ENCODE data around the gene TRMT2A. TPM values are rescaled to one million over a fixed set of nuclear protein-coding genes. Genes with fewer than 3 reads are reported as not detected.

TRMT2A gene
- total RNA-seq, 2 experiments from 2014 or later = 79.3 to 84.2 TPM

DNA sequence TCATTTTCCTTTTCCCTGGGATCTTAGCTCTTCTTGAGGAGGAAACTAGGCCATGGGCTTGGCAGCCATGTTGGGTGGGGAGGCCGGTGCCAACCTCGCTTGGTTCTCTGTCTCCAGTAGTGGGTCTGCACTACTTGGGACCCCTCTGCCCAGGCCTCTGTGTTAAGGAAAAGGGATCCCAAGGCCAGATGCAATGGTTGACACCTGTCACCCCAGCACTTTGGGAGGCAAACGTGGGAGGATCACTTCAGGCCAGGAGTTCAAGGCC, 12.7 kb upstream of the TRMT2A start:
- DNase-seq (no peak), ATAC-seq (ENCODE audit: poor library complexity) (no peak)
- Mint-ChIP-seq H3K36me3 (ENCODE audit: low read depth) (peaks cover 25% of the 10 kb centered on the region), H3K4me3 (peak overlapping the region; percentile 85), H3K9me3 (no peaks in the 10 kb centered on the region), H3K4me1 (ENCODE audit: low read depth) (peaks cover 28% of the 10 kb centered on the region), H3K27ac (peak overlapping the region; percentile 79), H3K27me3 (no peaks in the 10 kb centered on the region)
- TF ChIP-seq, protein P1, sequence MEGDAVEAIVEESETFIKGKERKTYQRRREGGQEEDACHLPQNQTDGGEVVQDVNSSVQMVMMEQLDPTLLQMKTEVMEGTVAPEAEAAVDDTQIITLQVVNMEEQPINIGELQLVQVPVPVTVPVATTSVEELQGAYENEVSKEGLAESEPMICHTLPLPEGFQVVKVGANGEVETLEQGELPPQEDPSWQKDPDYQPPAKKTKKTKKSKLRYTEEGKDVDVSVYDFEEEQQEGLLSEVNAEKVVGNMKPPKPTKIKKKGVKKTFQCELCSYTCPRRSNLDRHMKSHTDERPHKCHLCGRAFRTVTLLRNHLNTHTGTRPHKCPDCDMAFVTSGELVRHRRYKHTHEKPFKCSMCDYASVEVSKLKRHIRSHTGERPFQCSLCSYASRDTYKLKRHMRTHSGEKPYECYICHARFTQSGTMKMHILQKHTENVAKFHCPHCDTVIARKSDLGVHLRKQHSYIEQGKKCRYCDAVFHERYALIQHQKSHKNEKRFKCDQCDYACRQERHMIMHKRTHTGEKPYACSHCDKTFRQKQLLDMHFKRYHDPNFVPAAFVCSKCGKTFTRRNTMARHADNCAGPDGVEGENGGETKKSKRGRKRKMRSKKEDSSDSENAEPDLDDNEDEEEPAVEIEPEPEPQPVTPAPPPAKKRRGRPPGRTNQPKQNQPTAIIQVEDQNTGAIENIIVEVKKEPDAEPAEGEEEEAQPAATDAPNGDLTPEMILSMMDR (IDR thresholded peaks at IDR 0.05) = no peak
- no peaks in the 10 kb centered on the region for H3K9me3 ChIP-seq (ENCODE audit: control insufficient read depth in 1 of 2, insufficient read depth in 1 of 2, low read length in 2 of 2)
- H3K27ac ChIP-seq (ENCODE audit: low read depth in 1 of 2, low read length in 2 of 2) = no peak overlapping the region
- ChIA-PET POLR2A (interaction anchor here (1.0 to 1.7 kb wide), 3 partner anchors 12 to 159 kb away, joined by 4 to 11 read pairs (median 6); partner anchors contain the start of genes TANGO2 and TRMT2A), CTCF (interaction anchor here (0.6 to 2.8 kb wide), 8 partner anchors 12 to 399 kb away, joined by 3 to 22 read pairs (median 4); partner anchors contain the start of genes RANBP1 and TRMT2A)
- intact Hi-C loops (cut with DNase I, micrococcal nuclease) = loop anchor here (1.0 to 5.0 kb wide), 3 partner anchors 49 to 159 kb away; partner anchors contain the start of gene DGCR8 (in 1 of the 2)
- H3K4me1 ChIP-seq (ENCODE audit: insufficient read depth, low read length) = peaks cover 48% of the 10 kb centered on the region
- H3K36me3 ChIP-seq (ENCODE audit: insufficient read depth, low read length) = peaks cover 21% of the 10 kb centered on the region
- no peaks in the 10 kb centered on the region for H3K27me3 ChIP-seq (ENCODE audit: control insufficient read depth in 1 of 2, insufficient read depth in 2 of 2, low read length in 2 of 2)
- H3K4me3 ChIP-seq (ENCODE audit: low read length) = no peak overlapping the region

DNA sequence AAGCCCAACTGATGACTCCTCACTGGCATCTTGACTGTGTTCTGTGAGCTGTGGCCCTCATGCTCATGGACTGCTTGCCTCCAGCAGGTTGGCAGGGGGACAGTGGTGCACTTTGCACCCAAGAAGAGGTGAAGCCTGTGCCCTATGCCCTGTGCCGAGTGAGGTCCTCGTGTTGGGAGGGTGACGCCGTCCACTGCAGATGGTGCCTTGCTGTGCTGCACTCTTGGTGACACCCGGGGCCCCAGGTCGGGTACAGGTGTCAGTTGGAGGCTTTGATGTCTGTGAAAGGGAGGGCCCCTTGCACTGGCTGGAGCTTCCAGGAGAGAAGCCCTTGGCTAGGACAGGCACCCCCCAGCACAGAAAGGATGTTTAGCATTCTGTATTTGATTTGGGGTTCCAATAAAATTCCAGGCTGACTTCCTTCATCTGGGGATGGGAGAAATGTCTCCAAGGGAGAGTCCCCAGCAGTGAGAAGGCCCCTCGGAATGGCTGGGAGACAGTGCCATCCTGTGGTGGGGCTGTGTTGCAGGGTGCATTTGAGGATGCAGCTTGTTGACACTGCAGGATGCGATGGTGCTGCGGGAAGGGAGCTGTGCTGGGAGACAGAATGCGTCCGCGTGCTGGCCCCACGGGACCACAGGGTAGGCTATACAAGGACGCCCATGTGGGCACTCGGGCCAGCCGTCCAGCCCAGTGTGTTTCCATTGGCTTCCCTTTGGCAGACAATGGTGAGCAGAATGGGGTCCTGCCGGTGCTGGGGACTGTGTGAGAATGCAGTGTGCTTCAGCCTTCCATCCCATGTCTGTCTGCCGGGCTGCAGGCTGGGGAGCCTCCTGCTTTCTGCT, 12.1 kb upstream of the TRMT2A start:
- Histone ChIP-seq H3K4me3 (ENCODE audit: low read length) (no peak overlapping the region), H3K27ac (ENCODE audit: low read depth in 1 of 2, low read length in 2 of 2) (peak overlapping the region in 1 of 2 donors; percentile 44), H3K36me3 (ENCODE audit: insufficient read depth, low read length) (peaks cover 24% of the 10 kb centered on the region), H3K4me1 (ENCODE audit: insufficient read depth, low read length) (peaks cover 43% of the 10 kb centered on the region), H3K27me3 (ENCODE audit: control insufficient read depth in 1 of 2, insufficient read depth in 2 of 2, low read length in 2 of 2) (no peaks in the 10 kb centered on the region), H3K9me3 (ENCODE audit: control insufficient read depth in 1 of 2, insufficient read depth in 1 of 2, low read length in 2 of 2) (no peaks in the 10 kb centered on the region)
- POLR2A ChIA-PET = interaction anchor here (1.0 to 1.7 kb wide), 3 partner anchors 11 to 158 kb away, joined by 4 to 11 read pairs (median 6); partner anchors contain the start of genes TANGO2 and TRMT2A
- intact Hi-C loops (cut with DNase I, micrococcal nuclease) = loop anchor here (1.0 to 2.0 kb wide), 2 partner anchors 48 to 159 kb away; partner anchors contain the start of gene DGCR8 (in 1 of the 2)
- no peaks in the 10 kb centered on the region for H3K9me3 Mint-ChIP-seq
- H3K27ac Mint-ChIP-seq = peak overlapping the region; percentile 79
- DNase-seq (peak; percentile 30 to 78 (median 51)), ATAC-seq (ENCODE audit: poor library complexity) (peak; percentile 38)
- H3K36me3 Mint-ChIP-seq (ENCODE audit: low read depth) = peaks cover 27% of the 10 kb centered on the region
- no peaks in the 10 kb centered on the region for H3K27me3 Mint-ChIP-seq
- H3K4me3 Mint-ChIP-seq = peak overlapping the region; percentile 85
- peaks cover 23% of the 10 kb centered on the region for H3K4me1 Mint-ChIP-seq (ENCODE audit: low read depth)
- CTCF ChIA-PET = interaction anchor here (0.6 to 2.8 kb wide), 8 partner anchors 11 to 399 kb away, joined by 3 to 22 read pairs (median 4); partner anchors contain the start of genes RANBP1 and TRMT2A
- TF ChIP-seq, protein P1 (IDR thresholded peaks at IDR 0.05) = peak; percentile 56

DNA sequence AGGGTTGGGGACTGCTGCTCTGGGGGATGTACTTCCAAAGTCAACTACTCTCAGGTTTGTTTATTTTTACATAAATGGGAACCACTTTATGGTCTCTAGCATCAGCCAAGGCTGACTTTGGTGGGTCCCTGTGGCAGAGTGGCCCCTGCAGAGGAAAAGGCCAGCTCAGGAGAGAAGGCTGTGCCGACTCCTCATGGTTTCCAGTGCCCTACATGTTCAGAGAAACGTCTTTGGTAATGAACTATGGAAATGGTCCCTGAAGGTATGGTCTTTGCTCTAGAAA, 11.5 kb upstream of the TRMT2A start:
- POLR2A ChIA-PET = interaction anchor here (1.5 to 1.7 kb wide), 2 partner anchors 11 to 158 kb away, joined by 6 to 11 read pairs; partner anchors contain the start of gene TRMT2A
- TF ChIP-seq, protein P1 (IDR thresholded peaks at IDR 0.05) = no peak

More for the DNA sequence above, 11.5 kb upstream of the TRMT2A start:
- peak overlapping the region; percentile 79 for H3K27ac Mint-ChIP-seq
- H3K9me3 Mint-ChIP-seq = no peaks in the 10 kb centered on the region
- H3K4me1 Mint-ChIP-seq (ENCODE audit: low read depth) = peaks cover 18% of the 10 kb centered on the region
- H3K36me3 ChIP-seq (ENCODE audit: insufficient read depth, low read length) = peaks cover 30% of the 10 kb centered on the region
- H3K36me3 Mint-ChIP-seq (ENCODE audit: low read depth) = peaks cover 32% of the 10 kb centered on the region
- ATAC-seq (ENCODE audit: poor library complexity) (no peak), DNase-seq (no peak)
- no peaks in the 10 kb centered on the region for H3K27me3 Mint-ChIP-seq
- H3K27me3 ChIP-seq (ENCODE audit: control insufficient read depth in 1 of 2, insufficient read depth in 2 of 2, low read length in 2 of 2) = no peaks in the 10 kb centered on the region
- H3K4me1 ChIP-seq (ENCODE audit: insufficient read depth, low read length) = peaks cover 43% of the 10 kb centered on the region
- intact Hi-C loops (cut with DNase I, micrococcal nuclease) = loop anchor here in 1 of 2 experiments (2.0 kb wide), 1 partner anchor 48 kb away; the partner anchor contains the start of gene DGCR8
- CTCF ChIA-PET = interaction anchor here (1.5 to 2.8 kb wide), 3 partner anchors 11 to 158 kb away, joined by 3 to 22 read pairs (median 8); partner anchors contain the start of genes RANBP1 and TRMT2A
- H3K4me3 ChIP-seq (ENCODE audit: low read length) = no peak overlapping the region
- H3K9me3 ChIP-seq (ENCODE audit: control insufficient read depth in 1 of 2, insufficient read depth in 1 of 2, low read length in 2 of 2) = no peaks in the 10 kb centered on the region
- peak overlapping the region; percentile 85 for H3K4me3 Mint-ChIP-seq
- peak overlapping the region in 1 of 2 donors; percentile 44 for H3K27ac ChIP-seq (ENCODE audit: low read depth in 1 of 2, low read length in 2 of 2)

All from CD4-positive, alpha-beta T cell (primary cell).